Breast epithelium (tissue), 4 donors: Measurements from ENCODE around the gene KCTD2. TPM values are rescaled to one million over a fixed set of nuclear protein-coding genes. Genes with fewer than 3 reads are reported as not detected.

Experiments used
- DNase-seq, 2 donors: peaks; one replicate each; pipeline ENCODE4 v3.0.0-alpha.2; 2019; ENCODE audit warnings: low spot score in 2 of 2
- H3K27ac ChIP-seq, 2 donors: fragments of 200-600 bp; sonication (generic) in 1 of 2; one replicate each; pipeline ENCODE4 v1.5.1; 2016 to 2019; ENCODE audit warnings: mild to moderate bottlenecking in 1 of 2
- H3K27me3 ChIP-seq, 2 donors: fragments of 200-600 bp; sonication (generic) in 1 of 2; one replicate each; pipeline versions ENCODE4 v1.5.1 to v1.6.0; 2017 to 2019; ENCODE audit warnings: control low read depth in 1 of 2, mild to moderate bottlenecking in 1 of 2
- H3K36me3 ChIP-seq: fragments of 200-600 bp; one replicate; pipeline ENCODE4 v1.5.1; 2019
- H3K4me1 ChIP-seq, 2 donors: fragments of 200-600 bp; sonication (generic); one replicate each; pipeline ENCODE4 v1.5.1; 2016 to 2019; ENCODE audit warnings: control low read depth in 1 of 2
- H3K4me3 ChIP-seq, 3 donors: fragments of 200-600 bp; sonication (generic); 1 replicate in 2 of 3; 2 replicates in 1 of 3; pipeline ENCODE4 v1.5.1; 2016 to 2019; ENCODE audit warnings: mild to moderate bottlenecking in 3 of 3, moderate library complexity in 2 of 3
- H3K9me3 ChIP-seq, 2 donors: fragments of 200-600 bp; sonication (generic) in 1 of 2; one replicate each; pipeline ENCODE4 v1.5.1; 2016 to 2019; ENCODE audit warnings: control low read depth in 1 of 2
- POLR2A ChIP-seq: fragments of 450-650 bp; IDR thresholded peaks from one replicate; pipeline ENCODE4 v1.6.1; 2016; ENCODE audit warnings: antibody characterized with exemption, mild to moderate bottlenecking, moderate library complexity
- POLR2AphosphoS5 ChIP-seq, 3 donors: sonication (generic); formaldehyde crosslinking; IDR thresholded peaks; one replicate each; pipeline ENCODE4 v1.6.1; 2017; ENCODE audit warnings: antibody characterized with exemption in 3 of 3
- intact Hi-C: fragments of 100-400 bp; cut with DNase I; formaldehyde crosslinking; loops from one replicate; pipeline ENCODE4 v1.15.1; 2023; ENCODE audit warnings: low total_unique reads
- total RNA-seq, 3 donors: library from RNA; depleted of rRNA; stranded (reverse); fragments of >200 nt; gene quantifications; one replicate each; pipeline ENCODE4 v1.1.0, GENCODE V29; 2016
- TF ChIP-seq, protein P1 (sequence below), 3 donors: fragments of 450-650 bp; IDR thresholded peaks; one replicate each; pipeline ENCODE4 v1.5.1; 2016 to 2017; ENCODE audit warnings: antibody characterized with exemption in 3 of 3, mild to moderate bottlenecking in 3 of 3, moderate library complexity in 3 of 3

The KCTD2 gene
- total RNA-seq, 3 donors from 2014 or later = 23.5 to 28.4 (median 24.6) TPM

GRCh38 chr17:75078284-75079022, 31.4 kb downstream of the KCTD2 start:
- DNase-seq = peak in 1 of 2 donors; percentile 62
- Histone ChIP-seq H3K36me3 (no peaks in the 10 kb centered on the region), H3K27ac (peak overlapping the region; percentile 74 to 82), H3K4me1 (peaks cover 0 to 17% of the 10 kb centered on the region in 2 donors), H3K27me3 (no peaks in the 10 kb centered on the region), H3K4me3 (peak overlapping the region in 1 of 3 donors; percentile 26), H3K9me3 (no peaks in the 10 kb centered on the region)
- peak in 1 of 3 donors; percentile 28 for TF ChIP-seq POLR2AphosphoS5 (IDR thresholded peaks at IDR 0.05)
- no peak for TF ChIP-seq POLR2A
- TF ChIP-seq, protein P1, sequence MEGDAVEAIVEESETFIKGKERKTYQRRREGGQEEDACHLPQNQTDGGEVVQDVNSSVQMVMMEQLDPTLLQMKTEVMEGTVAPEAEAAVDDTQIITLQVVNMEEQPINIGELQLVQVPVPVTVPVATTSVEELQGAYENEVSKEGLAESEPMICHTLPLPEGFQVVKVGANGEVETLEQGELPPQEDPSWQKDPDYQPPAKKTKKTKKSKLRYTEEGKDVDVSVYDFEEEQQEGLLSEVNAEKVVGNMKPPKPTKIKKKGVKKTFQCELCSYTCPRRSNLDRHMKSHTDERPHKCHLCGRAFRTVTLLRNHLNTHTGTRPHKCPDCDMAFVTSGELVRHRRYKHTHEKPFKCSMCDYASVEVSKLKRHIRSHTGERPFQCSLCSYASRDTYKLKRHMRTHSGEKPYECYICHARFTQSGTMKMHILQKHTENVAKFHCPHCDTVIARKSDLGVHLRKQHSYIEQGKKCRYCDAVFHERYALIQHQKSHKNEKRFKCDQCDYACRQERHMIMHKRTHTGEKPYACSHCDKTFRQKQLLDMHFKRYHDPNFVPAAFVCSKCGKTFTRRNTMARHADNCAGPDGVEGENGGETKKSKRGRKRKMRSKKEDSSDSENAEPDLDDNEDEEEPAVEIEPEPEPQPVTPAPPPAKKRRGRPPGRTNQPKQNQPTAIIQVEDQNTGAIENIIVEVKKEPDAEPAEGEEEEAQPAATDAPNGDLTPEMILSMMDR (IDR thresholded peaks at IDR 0.05) = no peak
- intact Hi-C loops = no loop called here

DNA sequence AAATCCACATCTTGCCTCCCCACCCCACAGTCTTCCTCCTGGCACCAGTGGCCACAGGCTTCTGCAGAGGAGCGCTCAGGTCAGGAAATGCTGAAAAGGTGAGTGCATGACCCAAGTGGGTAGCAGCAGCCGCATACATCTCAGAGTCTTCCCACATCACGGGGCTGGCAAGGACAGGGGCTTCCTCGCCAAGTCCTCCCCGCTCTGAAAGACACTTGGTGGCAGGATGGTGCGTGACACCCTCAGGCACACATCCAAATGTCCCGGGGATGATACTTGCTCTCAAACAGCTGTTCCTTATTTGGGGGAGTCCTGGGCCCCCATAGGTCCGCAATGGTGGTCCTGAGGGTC, 32.0 kb downstream of the KCTD2 start:
- Histone ChIP-seq H3K4me3 (peak overlapping the region in 1 of 3 donors; percentile 26), H3K36me3 (no peaks in the 10 kb centered on the region), H3K27me3 (no peaks in the 10 kb centered on the region), H3K4me1 (peaks cover 0 to 19% of the 10 kb centered on the region in 2 donors), H3K9me3 (no peaks in the 10 kb centered on the region), H3K27ac (peak overlapping the region; percentile 74 to 82)
- DNase-seq = peak in 1 of 2 donors; percentile 50
- no peak for TF ChIP-seq POLR2A
- TF ChIP-seq POLR2AphosphoS5 (IDR thresholded peaks at IDR 0.05) = no peak
- TF ChIP-seq, protein P1 (IDR thresholded peaks at IDR 0.05) = no peak
- intact Hi-C loops = no loop called here

DNA sequence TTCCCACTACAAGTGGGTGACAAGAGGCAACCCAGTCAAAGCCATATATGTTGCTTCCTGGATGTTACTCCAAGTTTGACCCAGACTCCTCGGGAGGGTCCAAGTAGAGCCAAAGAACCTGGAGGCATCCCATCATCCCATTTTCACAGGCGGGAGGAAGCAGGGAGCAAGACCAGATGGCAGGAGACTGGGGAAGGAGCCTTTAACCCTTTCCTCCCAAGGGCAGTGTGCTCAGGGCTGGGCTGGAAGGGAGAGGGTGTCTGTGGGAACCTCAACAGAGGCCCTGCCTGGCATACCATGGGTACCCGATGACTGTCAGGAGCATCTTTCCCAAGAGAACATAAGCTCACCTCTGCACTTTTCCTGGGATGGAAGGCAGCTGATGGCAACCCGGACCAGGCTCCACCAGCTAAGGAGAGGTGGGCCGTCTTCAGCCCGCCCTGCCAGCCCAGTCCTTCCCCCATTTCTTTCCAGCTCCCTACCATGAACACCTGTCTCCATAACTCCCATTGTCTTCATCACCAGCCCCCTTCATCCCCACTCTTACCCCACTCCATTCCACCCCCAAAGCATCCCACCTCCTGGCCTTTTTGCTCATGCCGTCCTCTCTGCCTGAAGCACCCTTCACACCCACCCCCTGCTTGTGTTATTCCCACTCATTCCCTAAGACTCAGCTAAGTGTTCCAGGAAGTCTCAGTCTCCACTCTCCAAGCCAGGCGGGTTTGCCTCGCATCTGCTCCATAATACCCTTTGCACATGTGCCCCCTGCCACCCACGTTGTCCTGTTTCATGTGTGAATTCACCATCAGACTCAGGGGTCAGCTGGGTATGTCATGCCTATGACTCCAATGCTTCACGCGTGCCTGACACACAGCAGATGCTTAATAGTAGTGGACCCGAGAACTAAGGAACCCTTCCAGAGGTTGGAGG, 34.9 kb downstream of the KCTD2 start:
- no peak for DNase-seq
- Histone ChIP-seq H3K36me3 (no peaks in the 10 kb centered on the region), H3K4me1 (peaks cover 0 to 22% of the 10 kb centered on the region in 2 donors), H3K27ac (no peak overlapping the region), H3K9me3 (no peaks in the 10 kb centered on the region), H3K4me3 (no peak overlapping the region), H3K27me3 (no peaks in the 10 kb centered on the region)
- intact Hi-C loops = no loop called here
- TF ChIP-seq POLR2AphosphoS5 (IDR thresholded peaks at IDR 0.05) (no peak), POLR2A (no peak)
- TF ChIP-seq, protein P1 (IDR thresholded peaks at IDR 0.05) = no peak

GRCh38 chr17:75082683-75083082, 35.7 kb downstream of the KCTD2 start:
- Histone ChIP-seq H3K4me1 (peaks cover 0 to 27% of the 10 kb centered on the region in 2 donors), H3K9me3 (no peaks in the 10 kb centered on the region)
- intact Hi-C loops = no loop called here

More at GRCh38 chr17:75082683-75083082, 35.7 kb downstream of the KCTD2 start:
- no peaks in the 10 kb centered on the region for H3K27me3 ChIP-seq
- H3K4me3 ChIP-seq = no peak overlapping the region
- TF ChIP-seq, protein P1 (IDR thresholded peaks at IDR 0.05) = no peak
- TF ChIP-seq POLR2AphosphoS5 (IDR thresholded peaks at IDR 0.05) = no peak
- TF ChIP-seq POLR2A = no peak
- no peaks in the 10 kb centered on the region for H3K36me3 ChIP-seq
- H3K27ac ChIP-seq = no peak overlapping the region
- no peak for DNase-seq
